HepG2 (cell line): Measurements from ENCODE around the gene ARID5B. TPM values are rescaled to one million over a fixed set of nuclear protein-coding genes. Genes with fewer than 3 reads are reported as not detected.

Experiments used
- ADNP ChIP-seq: sonication (generic); formaldehyde crosslinking; IDR thresholded peaks from 2 replicates; pipeline ENCODE4 v1.4.0; 2020; ENCODE audit warnings: missing genetic modification reagents
- ASH2L ChIP-seq: fragments of 300-600, 200-600 bp; sonication (generic); IDR thresholded peaks from 2 replicates; pipeline ENCODE4 v1.7.0; 2017; ENCODE audit warnings: low read depth, mild to moderate bottlenecking, moderate library complexity, mixed read lengths, low read length; ENCODE audit not compliant: insufficient read length
- BCL3 ChIP-seq: sonication (generic); formaldehyde crosslinking; IDR thresholded peaks from 2 replicates; pipeline ENCODE4 v1.5.1; 2020; ENCODE audit warnings: mild to moderate bottlenecking, missing genetic modification reagents, moderate library complexity
- BORCS8-MEF2B ChIP-seq: sonication (generic); formaldehyde crosslinking; IDR thresholded peaks from 2 replicates; pipeline ENCODE4 v1.8.0; 2022; ENCODE audit warnings: mild to moderate bottlenecking, missing genetic modification reagents
- E2F2 ChIP-seq: sonication (generic); formaldehyde crosslinking; IDR thresholded peaks from 2 replicates; pipeline ENCODE4 v1.4.0; 2020; ENCODE audit warnings: missing genetic modification reagents, borderline replicate concordance
- MLLT10 ChIP-seq: sonication (generic); formaldehyde crosslinking; IDR thresholded peaks from 2 replicates; pipeline ENCODE4 v1.4.0; 2020; ENCODE audit warnings: missing genetic modification reagents
- NCOA2 ChIP-seq: sonication (generic); formaldehyde crosslinking; IDR thresholded peaks from 2 replicates; pipeline ENCODE4 v1.8.0; 2022; ENCODE audit warnings: inconsistent platforms
- POLR2A ChIP-seq, 2 experiments: IDR thresholded peaks; 2 replicates each; pipeline ENCODE4 v1.6.1; 2011; ENCODE audit warnings: low read depth in 2 of 2, low read length in 2 of 2, mild to moderate bottlenecking in 1 of 2, moderate library complexity in 1 of 2; ENCODE audit not compliant: insufficient read depth in 1 of 2
- POLR2AphosphoS2 ChIP-seq: IDR thresholded peaks from 2 replicates; pipeline ENCODE4 v1.6.1; 2011; ENCODE audit warnings: low read depth, low read length, improper control_type of control experiment
- RXRB ChIP-seq: IDR thresholded peaks from 2 replicates; pipeline ENCODE4 v1.6.1; 2016; ENCODE audit warnings: borderline replicate concordance, missing genetic modification reagents, missing compliant biosample characterization
- SMARCC2 ChIP-seq: fragments of 450-650 bp; IDR thresholded peaks from 2 replicates; pipeline ENCODE4 v1.6.1; 2017; ENCODE audit warnings: antibody characterized with exemption, mild to moderate bottlenecking
- SMARCE1 ChIP-seq: fragments of 450-650 bp; IDR thresholded peaks from 2 replicates; pipeline ENCODE4 v1.6.1; 2017; ENCODE audit warnings: borderline replicate concordance
- ZFP36 ChIP-seq: fragments of 150-350 bp; IDR thresholded peaks from 2 replicates; pipeline ENCODE4 v1.6.1; 2018; ENCODE audit warnings: borderline replicate concordance, low read length, low read depth; ENCODE audit not compliant: partially characterized antibody
- ZNF10 ChIP-seq: sonication (generic); formaldehyde crosslinking; IDR thresholded peaks from 2 replicates; pipeline ENCODE4 v1.4.0; 2020; ENCODE audit warnings: mild to moderate bottlenecking, low read depth, missing genetic modification reagents, borderline replicate concordance
- ZNF230 ChIP-seq: sonication (generic); formaldehyde crosslinking; IDR thresholded peaks from 2 replicates; pipeline ENCODE4 v1.4.0; 2020; ENCODE audit warnings: mild to moderate bottlenecking, missing genetic modification reagents
- ZNF256 ChIP-seq: sonication (generic); formaldehyde crosslinking; conservative IDR thresholded peaks from 2 replicates; pipeline ENCODE4 v1.4.0; 2020; ENCODE audit warnings: missing genetic modification reagents
- ZNF317 ChIP-seq: sonication (generic); formaldehyde crosslinking; IDR thresholded peaks from 2 replicates; pipeline ENCODE4 v1.5.0; 2020; ENCODE audit warnings: mild to moderate bottlenecking, missing genetic modification reagents
- ZNF333 ChIP-seq: sonication (generic); formaldehyde crosslinking; IDR thresholded peaks from 2 replicates; pipeline ENCODE4 v1.4.0; 2020; ENCODE audit warnings: mild to moderate bottlenecking, missing genetic modification reagents, borderline replicate concordance
- ZNF367 ChIP-seq: sonication (generic); formaldehyde crosslinking; IDR thresholded peaks from 2 replicates; pipeline ENCODE4 v1.4.0; 2020; ENCODE audit warnings: missing genetic modification reagents, borderline replicate concordance
- ZNF615 ChIP-seq: sonication (generic); formaldehyde crosslinking; IDR thresholded peaks from 2 replicates; pipeline ENCODE4 v1.5.0; 2020; ENCODE audit warnings: mild to moderate bottlenecking, missing genetic modification reagents, borderline replicate concordance
- ZNF7 ChIP-seq: IDR thresholded peaks from 2 replicates; pipeline ENCODE4 v1.6.1; 2016; ENCODE audit warnings: missing biosample characterization, missing genetic modification reagents
- ZNF776 ChIP-seq: sonication (generic); formaldehyde crosslinking; IDR thresholded peaks from 2 replicates; pipeline ENCODE4 v1.4.0; 2020; ENCODE audit warnings: mild to moderate bottlenecking, missing genetic modification reagents
- ZNF780A ChIP-seq: sonication (generic); formaldehyde crosslinking; IDR thresholded peaks from 2 replicates; pipeline ENCODE4 v1.8.0; 2022; ENCODE audit warnings: mild to moderate bottlenecking, missing genetic modification reagents, moderate library complexity
- ZSCAN22 ChIP-seq: sonication (generic); formaldehyde crosslinking; IDR thresholded peaks from 2 replicates; pipeline ENCODE4 v1.4.0; 2020; ENCODE audit warnings: mild to moderate bottlenecking, missing genetic modification reagents
- polyA plus RNA-seq, 8 experiments: library from polyadenylated mRNA; depleted of rRNA in 3 of 8; stranded (reverse) in 7 of 8; unstranded in 1 of 8; fragments of >200 nt; fragmentation: Illumina TruSeq in 4 of 8; extraction: Trizol in 4 of 8; gene quantifications; 2 replicates each; pipeline versions ENCODE4 v1.2.1 to v1.2.3, GENCODE V29; 2011 to 2016; ENCODE audit warnings: low read depth in 4 of 8, missing spikeins in 1 of 8, mixed read lengths in 1 of 8; ENCODE audit not compliant: insufficient read depth in 1 of 8
- total RNA-seq, 5 experiments: library from RNA; depleted of rRNA; stranded (reverse); fragments of >200 nt; fragmentation: Illumina TruSeq; extraction: Trizol; gene quantifications; 2 replicates each; pipeline ENCODE4 v1.2.3, GENCODE V29; 2016; ENCODE audit warnings: low read depth in 1 of 5
- TF ChIP-seq, protein P1 (sequence below): sonication (generic); formaldehyde crosslinking; IDR thresholded peaks from 2 replicates; pipeline ENCODE4 v1.9.0; 2021; ENCODE audit warnings: missing genetic modification reagents, mild to moderate bottlenecking, borderline replicate concordance
- TF ChIP-seq, protein P2 (sequence below): sonication (generic); formaldehyde crosslinking; IDR thresholded peaks from 2 replicates; pipeline ENCODE4 v1.5.0; 2020; ENCODE audit warnings: missing genetic modification reagents, mild to moderate bottlenecking, borderline replicate concordance

ARID5B gene
- total and polyA plus RNA-seq, 2 of the 13 experiments (the other 11 are each of a cell fraction or from before 2014, with no cell fraction given): 6.2 to 21.1 TPM

DNA sequence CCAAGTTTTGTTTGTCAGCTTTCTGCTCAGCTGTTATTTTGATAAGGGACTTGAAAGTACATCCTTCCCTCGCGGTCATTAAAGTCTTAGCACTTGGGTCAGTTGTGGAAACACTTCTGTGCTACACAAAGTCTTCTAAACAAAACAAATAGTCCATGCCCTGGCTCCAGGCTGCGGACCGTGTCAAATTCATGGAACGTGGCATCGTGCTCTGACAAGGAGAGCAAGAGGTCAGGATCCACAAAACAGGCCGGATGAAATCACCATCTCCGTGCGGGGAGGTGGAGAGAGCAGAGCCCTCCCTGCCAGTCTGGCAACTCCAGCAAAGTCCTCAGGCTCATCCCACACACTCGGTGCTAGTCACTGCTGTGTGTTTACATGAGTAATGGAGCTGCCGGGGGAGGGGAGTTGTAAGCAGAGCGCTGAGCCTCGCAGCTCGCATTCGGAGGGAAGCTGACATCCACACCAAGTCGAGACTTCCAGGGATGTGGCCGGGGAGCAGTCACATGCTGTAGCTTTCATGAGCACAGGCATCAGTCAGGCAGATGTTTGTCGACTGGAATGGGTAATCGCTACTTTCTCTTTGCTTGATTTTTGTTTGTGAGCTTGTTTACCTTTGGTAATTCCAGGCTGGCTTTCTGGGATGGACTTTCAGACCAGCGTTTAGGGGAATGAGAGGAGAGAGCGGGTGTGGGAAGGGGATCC lies 147.6 kb downstream of the ARID5B start (continued):
- no peak for TF ChIP-seq SMARCE1
- no peak for TF ChIP-seq ZNF317 (CRISPR knock-in tag)
- peak; percentile 96 for TF ChIP-seq ZNF256 (CRISPR knock-in tag)
- TF ChIP-seq BORCS8-MEF2B (CRISPR knock-in tag): peak; percentile 96
- no peak for TF ChIP-seq MLLT10 (CRISPR knock-in tag)
- TF ChIP-seq, protein P1, sequence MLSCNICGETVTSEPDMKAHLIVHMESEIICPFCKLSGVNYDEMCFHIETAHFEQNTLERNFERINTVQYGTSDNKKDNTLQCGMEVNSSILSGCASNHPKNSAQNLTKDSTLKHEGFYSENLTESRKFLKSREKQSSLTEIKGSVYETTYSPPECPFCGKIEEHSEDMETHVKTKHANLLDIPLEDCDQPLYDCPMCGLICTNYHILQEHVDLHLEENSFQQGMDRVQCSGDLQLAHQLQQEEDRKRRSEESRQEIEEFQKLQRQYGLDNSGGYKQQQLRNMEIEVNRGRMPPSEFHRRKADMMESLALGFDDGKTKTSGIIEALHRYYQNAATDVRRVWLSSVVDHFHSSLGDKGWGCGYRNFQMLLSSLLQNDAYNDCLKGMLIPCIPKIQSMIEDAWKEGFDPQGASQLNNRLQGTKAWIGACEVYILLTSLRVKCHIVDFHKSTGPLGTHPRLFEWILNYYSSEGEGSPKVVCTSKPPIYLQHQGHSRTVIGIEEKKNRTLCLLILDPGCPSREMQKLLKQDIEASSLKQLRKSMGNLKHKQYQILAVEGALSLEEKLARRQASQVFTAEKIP (CRISPR knock-in tag): no peak
- no peak for TF ChIP-seq ZNF10 (CRISPR knock-in tag)
- TF ChIP-seq BCL3 (CRISPR knock-in tag): peak; percentile 68
- no peak for TF ChIP-seq ZNF615 (CRISPR knock-in tag)
- TF ChIP-seq E2F2: peak; percentile 38; the same call in 1 of the 2 replicates
- peak; percentile 79; the same call in 1 of the 2 replicates for TF ChIP-seq NCOA2 (CRISPR knock-in tag)
- TF ChIP-seq ADNP (CRISPR knock-in tag): no peak
- no peak for TF ChIP-seq ZFP36
- TF ChIP-seq ZSCAN22: peak; percentile 35; the same call in 1 of the 2 replicates
- no peak for TF ChIP-seq ZNF7
- peak; percentile 88 for TF ChIP-seq RXRB
- peak; percentile 86 for TF ChIP-seq ASH2L
- TF ChIP-seq POLR2AphosphoS2: no peak; the same call in 1 of the 2 replicates
- TF ChIP-seq POLR2A (IDR thresholded peaks at IDR 0.05; ENCODE audit: insufficient read depth in 1 of 2, low read depth in 2 of 2, low read length in 2 of 2): peak; percentile 91
- TF ChIP-seq ZNF367 (CRISPR knock-in tag): no peak
- TF ChIP-seq, protein P2, sequence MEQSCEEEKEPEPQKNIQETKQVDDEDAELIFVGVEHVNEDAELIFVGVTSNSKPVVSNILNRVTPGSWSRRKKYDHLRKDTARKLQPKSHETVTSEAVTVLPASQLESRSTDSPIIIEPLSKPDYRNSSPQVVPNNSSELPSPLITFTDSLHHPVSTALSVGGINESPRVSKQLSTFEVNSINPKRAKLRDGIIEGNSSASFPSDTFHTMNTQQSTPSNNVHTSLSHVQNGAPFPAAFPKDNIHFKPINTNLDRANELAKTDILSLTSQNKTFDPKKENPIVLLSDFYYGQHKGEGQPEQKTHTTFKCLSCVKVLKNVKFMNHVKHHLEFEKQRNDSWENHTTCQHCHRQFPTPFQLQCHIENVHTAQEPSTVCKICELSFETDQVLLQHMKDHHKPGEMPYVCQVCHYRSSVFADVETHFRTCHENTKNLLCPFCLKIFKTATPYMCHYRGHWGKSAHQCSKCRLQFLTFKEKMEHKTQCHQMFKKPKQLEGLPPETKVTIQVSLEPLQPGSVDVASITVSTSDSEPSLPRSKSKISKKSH (CRISPR knock-in tag): peak; percentile 88; the same call in 1 of the 2 replicates
- 0 out of 2 replicates have a peak, but pooled peaks have one; percentile 11 for TF ChIP-seq ZNF333 (CRISPR knock-in tag)
- TF ChIP-seq ZNF780A: no peak
- TF ChIP-seq ZNF230 (CRISPR knock-in tag): peak; percentile 83; the same call in 1 of the 2 replicates
- no peak for TF ChIP-seq ZNF776
- no peak for TF ChIP-seq SMARCC2
